ENCODE measurements around the gene TMX3. TPM values are rescaled to one million over a fixed set of nuclear protein-coding genes. Genes with fewer than 3 reads are reported as not detected.

Gene TMX3
- total and polyA plus RNA-seq, 2 donors (not counting 1 experiment from before 2014, with no cell fraction given) = 19.0 to 73.5 TPM

GRCh38 chr18:68648191-68648590 is 66.7 kb downstream of the TMX3 start:
- Histone ChIP-seq H3K9me3 (ENCODE audit: control extremely low read depth in 1 of 3, control insufficient read depth in 2 of 3, insufficient read depth in 1 of 3, low read length in 2 of 3) (no peaks in the 10 kb centered on the region), H3K79me2 (ENCODE audit: control insufficient read depth, insufficient read depth, low read length) (no peaks in the 10 kb centered on the region), H3K9ac (ENCODE audit: low read length) (no peak overlapping the region), H3K4me1 (ENCODE audit: control insufficient read depth in 2 of 2, insufficient read depth in 2 of 2, low read length in 2 of 2) (no peaks in the 10 kb centered on the region), H3K27ac (ENCODE audit: low read length in 2 of 2) (no peak overlapping the region), H3K4me2 (replicated peaks; ENCODE audit: low read depth, low read length, poor library complexity, severe bottlenecking) (no peak overlapping the region), H3K36me3 (replicated peaks in 1 of 2; ENCODE audit: control extremely low read depth in 1 of 2, control insufficient read depth in 1 of 2, extremely low read depth in 1 of 2, insufficient read depth in 2 of 2, low read length in 1 of 2) (no peaks in the 10 kb centered on the region), H2AFZ (ENCODE audit: insufficient read depth, low read depth, low read length, poor library complexity, severe bottlenecking) (no peak overlapping the region), H4K20me1 (ENCODE audit: control insufficient read depth, insufficient read depth, low read length, poor library complexity, severe bottlenecking) (no peaks in the 10 kb centered on the region), H3K27me3 (replicated peaks in 1 of 4; ENCODE audit: control extremely low read depth in 1 of 4, control insufficient read depth in 3 of 4, insufficient read depth in 4 of 4, low read length in 3 of 4) (no peaks in the 10 kb centered on the region), H3K4me3 (ENCODE audit: control extremely low read depth in 1 of 5, extremely low read depth in 1 of 5, insufficient read depth in 1 of 5, low read depth in 2 of 5, low read length in 4 of 5) (no peak overlapping the region)
- Mint-ChIP-seq H3K27ac (no peak overlapping the region), H3K9me3 (ENCODE audit: insufficient read depth) (peaks cover 2% of the 10 kb centered on the region), H3K27me3 (no peaks in the 10 kb centered on the region), H3K4me3 (no peak overlapping the region), H3K4me1 (no peaks in the 10 kb centered on the region)
- no peak for TF ChIP-seq CTCF (IDR thresholded peaks at IDR 0.05)
- TF ChIP-seq EZH2 (IDR thresholded peaks at IDR 0.05; ENCODE audit: borderline replicate concordance, insufficient read depth, low read depth, low read length, poor library complexity, severe bottlenecking) = no peak
- ATAC-seq (ENCODE audit: low read depth) (no peak), DNase-seq (no peak)
- ChIA-PET POLR2A (no interaction called here), CTCF (no interaction called here)
- intact Hi-C loops (cut with micrococcal nuclease) = no loop called here

DNA sequence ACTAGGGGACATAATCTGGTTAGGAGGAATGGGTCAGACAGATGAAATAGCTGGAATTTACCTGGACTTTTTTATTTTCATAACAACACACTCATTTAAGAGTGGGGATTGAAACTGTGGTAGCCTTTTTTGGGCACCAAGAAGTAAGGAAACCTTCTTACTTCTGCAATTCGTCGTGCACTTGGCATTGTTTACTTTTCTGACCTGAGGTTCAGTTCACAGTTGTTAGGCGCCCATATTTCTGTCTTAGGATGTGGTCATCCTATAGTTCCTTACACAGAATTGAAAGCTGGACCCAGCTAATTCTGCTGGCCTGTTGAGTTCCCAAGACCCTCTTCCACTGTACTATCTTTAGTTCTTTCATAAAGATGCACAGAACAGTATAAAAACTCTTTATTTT is 72.9 kb downstream of the TMX3 start:
- Histone ChIP-seq H2AFZ (ENCODE audit: insufficient read depth, low read depth, low read length, poor library complexity, severe bottlenecking) (no peak overlapping the region), H3K79me2 (ENCODE audit: control insufficient read depth, insufficient read depth, low read length) (no peaks in the 10 kb centered on the region), H4K20me1 (ENCODE audit: control insufficient read depth, insufficient read depth, low read length, poor library complexity, severe bottlenecking) (no peaks in the 10 kb centered on the region), H3K36me3 (replicated peaks in 1 of 2; ENCODE audit: control extremely low read depth in 1 of 2, control insufficient read depth in 1 of 2, extremely low read depth in 1 of 2, insufficient read depth in 2 of 2, low read length in 1 of 2) (no peaks in the 10 kb centered on the region), H3K4me1 (ENCODE audit: control insufficient read depth in 2 of 2, insufficient read depth in 2 of 2, low read length in 2 of 2) (no peaks in the 10 kb centered on the region), H3K27me3 (replicated peaks in 1 of 4; ENCODE audit: control extremely low read depth in 1 of 4, control insufficient read depth in 3 of 4, insufficient read depth in 4 of 4, low read length in 3 of 4) (peaks cover 0 to 2% (median 0%) of the 10 kb centered on the region in 4 experiments), H3K27ac (ENCODE audit: low read length in 2 of 2) (no peak overlapping the region), H3K4me2 (replicated peaks; ENCODE audit: low read depth, low read length, poor library complexity, severe bottlenecking) (no peak overlapping the region), H3K4me3 (ENCODE audit: control extremely low read depth in 1 of 5, extremely low read depth in 1 of 5, insufficient read depth in 1 of 5, low read depth in 2 of 5, low read length in 4 of 5) (no peak overlapping the region), H3K9me3 (ENCODE audit: control extremely low read depth in 1 of 3, control insufficient read depth in 2 of 3, insufficient read depth in 1 of 3, low read length in 2 of 3) (peaks cover 0 to 1% (median 0%) of the 10 kb centered on the region in 3 donors), H3K9ac (ENCODE audit: low read length) (no peak overlapping the region)
- ChIA-PET POLR2A (no interaction called here), CTCF (no interaction called here)
- no peaks in the 10 kb centered on the region for H3K9me3 Mint-ChIP-seq (ENCODE audit: insufficient read depth)
- intact Hi-C loops (cut with micrococcal nuclease) = no loop called here
- H3K27me3 Mint-ChIP-seq = no peaks in the 10 kb centered on the region
- TF ChIP-seq CTCF (IDR thresholded peaks at IDR 0.05) (no peak), EZH2 (IDR thresholded peaks at IDR 0.05; ENCODE audit: borderline replicate concordance, insufficient read depth, low read depth, low read length, poor library complexity, severe bottlenecking) (no peak)
- no peak overlapping the region for H3K27ac Mint-ChIP-seq
- no peak overlapping the region for H3K4me3 Mint-ChIP-seq
- WGBS (ENCODE audit: insufficient coverage) = 17% methylated on average over 3 of the region's 3 CpGs
- H3K4me1 Mint-ChIP-seq = no peaks in the 10 kb centered on the region
- ATAC-seq (ENCODE audit: low read depth) = no peak
- DNase-seq = no peak

Measured in B cell (primary cell).